A673 (cell line): ENCODE measurements around the gene FAM32A. TPM values are rescaled to one million over a fixed set of nuclear protein-coding genes. Genes with fewer than 3 reads are reported as not detected.

ENCODE experiments used
- BruUV-seq: library from RNA; stranded (reverse); fragments of 400-500 nt; replicated peaks from 2 replicates; lab custom pipeline; 2021; lab: Mats Ljungman, UMichigan
- CTCF ChIA-PET: fragments of 300-600 bp; sonication (Branson Sonifier 250); formaldehyde crosslinking; loops from one replicate; lab custom pipeline; 2022; ENCODE audit warnings: antibody characterized with exemption; lab: Charles Lee
- POLR2A ChIA-PET: fragments of 300-600 bp; sonication (Branson Sonifier 250); formaldehyde crosslinking; loops from one replicate; lab custom pipeline; 2022; ENCODE audit warnings: antibody characterized with exemption; ENCODE audit not compliant: low non-redundant PET; lab: Charles Lee
- DNase-seq: peaks from one replicate; pipeline ENCODE4 v3.0.0-alpha.2; 2015; ENCODE audit warnings: low spot score
- H3K27ac ChIP-seq: fragments of 200-600 bp; sonication (generic); 2 replicates; pipeline ENCODE4 v1.5.1; 2016; ENCODE audit warnings: mixed run types, low read depth, mild to moderate bottlenecking, mixed read lengths, antibody characterized with exemption, low read length; ENCODE audit not compliant: poor library complexity, severe bottlenecking
- H3K27me3 ChIP-seq: fragments of 200-600 bp; sonication (generic); replicated peaks from 2 replicates; pipeline ENCODE4 v1.6.1; 2017; ENCODE audit warnings: mixed run types, low read depth, mild to moderate bottlenecking, mixed read lengths, antibody characterized with exemption, low read length; ENCODE audit not compliant: insufficient read depth, poor library complexity
- H3K36me3 ChIP-seq: fragments of 200-600 bp; sonication (generic); 2 replicates; pipeline ENCODE4 v1.6.1; 2016; ENCODE audit warnings: mixed run types, mild to moderate bottlenecking, mixed read lengths, antibody characterized with exemption, low read length; ENCODE audit not compliant: insufficient read depth, poor library complexity, severe bottlenecking
- H3K4me1 ChIP-seq: fragments of 200-600 bp; sonication (generic); 2 replicates; pipeline ENCODE4 v1.6.1; 2017; ENCODE audit warnings: mixed run types, mild to moderate bottlenecking, mixed read lengths, antibody characterized with exemption, low read length; ENCODE audit not compliant: insufficient read depth, poor library complexity, severe bottlenecking
- H3K4me3 ChIP-seq: fragments of 200-600 bp; sonication (generic); 2 replicates; pipeline ENCODE4 v1.5.1; 2016; ENCODE audit warnings: low read depth, mixed run types, mild to moderate bottlenecking, mixed read lengths, low read length; ENCODE audit not compliant: poor library complexity, severe bottlenecking
- H3K9me3 ChIP-seq: fragments of 200-600 bp; sonication (generic); 2 replicates; pipeline ENCODE4 v1.6.1; 2016; ENCODE audit warnings: mixed run types, low read depth, mild to moderate bottlenecking, mixed read lengths, antibody characterized with exemption, low read length; ENCODE audit not compliant: poor library complexity, severe bottlenecking
- EZH2 ChIP-seq: fragments of 200-600 bp; sonication (generic); IDR thresholded peaks from 2 replicates; pipeline ENCODE4 v1.6.1; 2017; ENCODE audit warnings: borderline replicate concordance, low read depth, mild to moderate bottlenecking, mixed read lengths, antibody characterized with exemption, low read length; ENCODE audit not compliant: poor library complexity, severe bottlenecking
- intact Hi-C: fragments of 100-400 bp; cut with micrococcal nuclease; formaldehyde crosslinking; loops from one replicate; pipeline ENCODE4 v1.10.0; 2022; ENCODE audit not compliant: unreplicated experiment
- total RNA-seq: library from RNA; stranded (reverse); gene quantifications from 2 replicates; pipeline ENCODE4 v1.2.3, GENCODE V29; 2021
- TF ChIP-seq, protein P1 (sequence below): fragments of 300-800, 200-600 bp; sonication (generic); conservative IDR thresholded peaks from 2 replicates; pipeline ENCODE4 v1.5.1; 2017; ENCODE audit warnings: low read depth, mild to moderate bottlenecking, antibody characterized with exemption, low read length, moderate library complexity, mixed read lengths

FAM32A gene
- total RNA-seq, 1 experiment from 2014 or later: 93.2 TPM

DNA sequence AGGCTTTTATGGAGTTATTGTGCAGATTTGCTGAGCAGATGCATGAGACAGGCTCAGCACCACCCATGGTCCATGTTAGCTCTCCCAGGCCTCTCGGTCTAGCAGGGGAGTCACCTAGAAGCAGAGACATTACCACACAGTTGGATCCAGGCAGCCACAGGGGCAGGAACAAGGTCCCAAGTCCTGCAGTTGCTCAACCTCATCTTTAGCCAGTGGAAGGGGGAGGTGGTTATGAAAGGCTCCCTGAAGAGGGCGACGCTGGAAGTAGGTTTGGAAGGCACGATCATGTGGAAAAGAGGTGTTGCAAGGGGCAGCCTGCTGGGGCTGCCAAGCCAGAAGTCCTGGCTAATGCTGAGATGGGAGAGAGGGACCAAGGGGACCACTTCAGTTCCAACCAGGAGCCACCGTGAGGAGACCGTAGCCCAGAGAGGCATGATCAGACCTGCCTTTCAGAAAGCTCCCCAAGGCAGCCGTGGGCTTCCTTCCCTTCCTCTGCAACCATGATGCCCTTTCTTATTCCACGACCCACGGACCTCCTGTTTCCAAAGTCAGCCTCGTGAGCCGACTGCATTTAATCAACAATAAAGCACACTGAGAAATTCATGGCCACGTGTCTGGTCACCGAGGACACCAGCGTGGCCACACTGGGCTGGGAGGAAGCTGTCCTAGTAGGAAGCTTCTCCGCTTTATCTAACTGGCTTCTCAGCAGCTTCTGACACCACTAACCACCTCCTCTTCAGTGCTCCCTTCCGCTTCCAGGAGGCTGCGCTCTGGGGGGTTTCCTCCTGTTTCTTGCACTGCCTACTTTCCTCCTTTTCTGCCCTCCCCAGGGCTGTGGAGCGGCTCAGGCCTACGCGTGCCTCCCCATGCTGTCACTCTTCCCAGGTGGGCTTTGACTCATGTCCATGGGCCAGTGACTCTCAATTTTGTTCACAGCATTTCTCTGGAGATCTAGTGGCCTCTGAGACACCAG is 15.1 kb downstream of the FAM32A start:
- ChIA-PET POLR2A (no interaction called here), CTCF (no interaction called here)
- no TSS peak for BruUV-seq
- TF ChIP-seq, protein P1, sequence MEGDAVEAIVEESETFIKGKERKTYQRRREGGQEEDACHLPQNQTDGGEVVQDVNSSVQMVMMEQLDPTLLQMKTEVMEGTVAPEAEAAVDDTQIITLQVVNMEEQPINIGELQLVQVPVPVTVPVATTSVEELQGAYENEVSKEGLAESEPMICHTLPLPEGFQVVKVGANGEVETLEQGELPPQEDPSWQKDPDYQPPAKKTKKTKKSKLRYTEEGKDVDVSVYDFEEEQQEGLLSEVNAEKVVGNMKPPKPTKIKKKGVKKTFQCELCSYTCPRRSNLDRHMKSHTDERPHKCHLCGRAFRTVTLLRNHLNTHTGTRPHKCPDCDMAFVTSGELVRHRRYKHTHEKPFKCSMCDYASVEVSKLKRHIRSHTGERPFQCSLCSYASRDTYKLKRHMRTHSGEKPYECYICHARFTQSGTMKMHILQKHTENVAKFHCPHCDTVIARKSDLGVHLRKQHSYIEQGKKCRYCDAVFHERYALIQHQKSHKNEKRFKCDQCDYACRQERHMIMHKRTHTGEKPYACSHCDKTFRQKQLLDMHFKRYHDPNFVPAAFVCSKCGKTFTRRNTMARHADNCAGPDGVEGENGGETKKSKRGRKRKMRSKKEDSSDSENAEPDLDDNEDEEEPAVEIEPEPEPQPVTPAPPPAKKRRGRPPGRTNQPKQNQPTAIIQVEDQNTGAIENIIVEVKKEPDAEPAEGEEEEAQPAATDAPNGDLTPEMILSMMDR: no peak
- TF ChIP-seq EZH2: no peak
- no peak for DNase-seq
- no peak overlapping the region for H3K27ac ChIP-seq
- no peaks in the 10 kb centered on the region for H3K9me3 ChIP-seq
- H3K36me3 ChIP-seq: peaks cover 34% of the 10 kb centered on the region
- intact Hi-C loops: no loop called here
- H3K4me1 ChIP-seq: peaks cover 11% of the 10 kb centered on the region
- no peak overlapping the region for H3K4me3 ChIP-seq
- no peaks in the 10 kb centered on the region for H3K27me3 ChIP-seq

DNA sequence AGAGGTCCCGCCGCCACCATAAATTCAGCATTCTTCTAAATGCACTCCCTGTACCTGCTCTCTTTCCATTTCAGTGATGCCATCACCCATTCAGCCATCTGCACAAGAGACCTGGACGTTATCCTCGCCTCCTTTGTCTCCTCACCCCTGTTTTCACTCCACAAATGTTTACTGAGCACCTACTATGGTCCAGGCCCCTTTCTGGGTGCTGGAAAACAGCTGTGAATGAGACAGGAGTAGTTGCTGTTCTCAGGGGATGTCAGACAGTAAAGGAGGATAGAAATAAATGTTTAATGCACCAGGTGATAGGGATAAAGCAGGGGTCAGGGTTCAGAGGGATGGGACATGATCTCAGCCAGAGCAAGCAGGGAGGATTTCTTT is 15.8 kb downstream of the FAM32A start:
- Histone ChIP-seq H3K36me3 (peaks cover 34% of the 10 kb centered on the region), H3K27me3 (no peaks in the 10 kb centered on the region), H3K9me3 (no peaks in the 10 kb centered on the region), H3K4me3 (no peak overlapping the region), H3K4me1 (peaks cover 11% of the 10 kb centered on the region), H3K27ac (no peak overlapping the region)
- intact Hi-C loops: no loop called here
- POLR2A ChIA-PET: no interaction called here
- CTCF ChIA-PET: no interaction called here
- no TSS peak for BruUV-seq
- TF ChIP-seq, protein P1: no peak
- TF ChIP-seq EZH2: no peak
- no peak for DNase-seq

DNA sequence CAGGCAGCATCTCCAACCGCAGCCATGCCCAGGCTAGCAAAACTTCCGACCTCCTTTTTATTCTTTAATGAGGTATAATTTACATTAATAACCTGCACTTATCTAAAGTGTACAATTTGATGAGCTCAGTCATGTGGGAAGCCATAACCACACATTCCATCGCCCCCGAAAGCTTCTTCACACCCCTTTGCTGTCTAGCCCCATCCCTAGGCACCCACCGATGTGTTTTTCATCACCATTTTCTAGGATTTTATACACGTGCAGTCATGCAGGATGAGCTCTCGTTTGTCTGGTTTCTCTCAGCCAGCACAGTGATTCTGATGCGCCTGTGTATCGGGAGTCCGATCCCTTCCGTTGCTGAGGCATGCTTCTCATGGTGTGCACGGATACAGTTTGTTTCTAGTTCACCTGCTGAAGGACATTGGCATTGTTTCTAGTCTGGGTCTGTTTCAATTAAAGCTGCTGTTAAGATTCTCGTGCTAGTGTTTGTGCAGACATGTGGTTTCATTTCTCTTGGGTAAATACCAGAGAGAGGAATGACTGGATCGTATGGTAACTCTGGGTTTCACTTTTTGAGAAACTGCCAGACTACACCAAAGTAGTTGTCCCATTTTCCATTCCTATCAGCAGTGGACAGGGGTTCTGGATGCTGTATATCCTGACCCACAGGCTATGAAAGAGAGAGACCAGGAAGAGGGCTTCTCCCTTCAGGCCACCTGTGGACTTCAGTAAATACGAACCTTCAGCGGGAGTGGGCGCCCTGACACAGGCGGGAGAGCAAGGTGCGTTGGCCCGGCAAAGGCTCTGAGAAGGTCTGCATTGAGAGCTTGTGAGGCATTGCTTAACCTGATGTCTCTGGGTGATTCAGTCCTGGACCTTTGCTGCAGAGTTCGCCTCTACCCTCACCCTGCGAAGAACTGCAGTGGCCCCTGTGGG is 17.4 kb downstream of the FAM32A start:
- Histone ChIP-seq H3K4me3 (no peak overlapping the region), H3K36me3 (peaks cover 34% of the 10 kb centered on the region), H3K27me3 (no peaks in the 10 kb centered on the region), H3K9me3 (no peaks in the 10 kb centered on the region), H3K27ac (no peak overlapping the region), H3K4me1 (peaks cover 7% of the 10 kb centered on the region)
- intact Hi-C loops: no loop called here
- CTCF ChIA-PET: no interaction called here
- no peak for DNase-seq
- no TSS peak for BruUV-seq
- POLR2A ChIA-PET: no interaction called here
- no peak for TF ChIP-seq EZH2
- TF ChIP-seq, protein P1: no peak
